Vagina (tissue), 2 donors: ENCODE results near the gene TMEM235. TPM values are rescaled to one million over a fixed set of nuclear protein-coding genes. Genes with fewer than 3 reads are reported as not detected.

Experiments used
- DNase-seq, 2 donors: peaks; one replicate each; pipeline ENCODE4 v3.0.0-alpha.2; 2017; ENCODE audit errors: extremely low spot score in 2 of 2
- H3K27ac ChIP-seq: fragments of 200-600 bp; sonication (generic); one replicate; pipeline ENCODE4 v1.5.1; 2019
- H3K27me3 ChIP-seq: fragments of 200-600 bp; sonication (generic); one replicate; pipeline ENCODE4 v1.5.1; 2019
- H3K36me3 ChIP-seq, 2 donors: fragments of 200-600 bp; sonication (generic); one replicate each; pipeline ENCODE4 v1.5.1; 2017 to 2019
- H3K4me1 ChIP-seq: fragments of 200-600 bp; sonication (generic); one replicate; pipeline ENCODE4 v1.5.1; 2019
- H3K4me3 ChIP-seq, 2 donors: fragments of 200-600 bp; sonication (generic); 1 replicate in 1 of 2; 2 replicates in 1 of 2; pipeline ENCODE4 v1.5.1; 2016 to 2019
- H3K9me3 ChIP-seq: fragments of 200-600 bp; sonication (generic); one replicate; pipeline ENCODE4 v1.5.1; 2019
- POLR2A ChIP-seq, 2 donors: fragments of 450-650 bp; IDR thresholded peaks; one replicate each; pipeline ENCODE4 v1.6.1; 2017; ENCODE audit warnings: antibody characterized with exemption in 2 of 2, mild to moderate bottlenecking in 2 of 2, moderate library complexity in 2 of 2
- POLR2AphosphoS5 ChIP-seq, 2 donors: sonication (generic); formaldehyde crosslinking; IDR thresholded peaks; one replicate each; pipeline ENCODE4 v1.9.0; 2017; ENCODE audit warnings: antibody characterized with exemption in 2 of 2, mild to moderate bottlenecking in 2 of 2, low read depth in 1 of 2; ENCODE audit not compliant: insufficient read depth in 1 of 2
- intact Hi-C: fragments of 100-400 bp; cut with DNase I; formaldehyde crosslinking; loops from one replicate; pipeline ENCODE4 v1.15.1; 2023
- total RNA-seq: library from RNA; depleted of rRNA; stranded (reverse); fragments of >200 nt; gene quantifications from one replicate; pipeline ENCODE4 v1.2.3, GENCODE V29; 2016
- TF ChIP-seq, protein P1 (sequence below), 3 experiments: fragments of 450-650 bp in 2 of 3; fragments of 200-600 bp in 1 of 3; sonication (generic) in 1 of 3; IDR thresholded peaks; one replicate each; pipeline ENCODE4 v1.5.1; 2017 to 2019; ENCODE audit warnings: antibody characterized with exemption in 3 of 3, mild to moderate bottlenecking in 2 of 3, moderate library complexity in 2 of 3

Gene TMEM235
- total RNA-seq, 1 donor from 2014 or later: not detected

DNA sequence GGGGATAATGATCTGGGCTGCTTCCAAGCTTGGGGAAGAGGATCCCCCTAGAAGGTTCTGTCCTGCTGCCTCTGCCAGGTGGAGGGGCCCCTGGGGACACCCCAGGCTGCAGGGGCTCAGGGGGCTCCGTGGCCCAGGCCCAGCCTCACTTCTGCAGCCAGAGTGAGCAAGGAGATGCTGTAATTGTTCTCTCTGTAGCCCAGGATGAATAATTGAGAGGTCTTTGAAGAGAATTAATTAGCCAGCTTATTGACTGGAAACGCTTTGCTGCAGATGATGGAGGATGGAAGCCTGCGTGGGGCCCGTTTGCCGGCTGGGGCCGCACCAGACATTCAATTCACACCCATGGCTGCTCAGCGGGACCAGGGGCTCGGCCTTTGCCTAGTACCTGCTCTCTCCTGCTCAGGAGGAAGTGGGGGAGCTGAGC lies 38.5 kb downstream of the TMEM235 start:
- H3K27ac ChIP-seq: no peak overlapping the region
- H3K4me1 ChIP-seq: peaks cover 5% of the 10 kb centered on the region
- H3K4me3 ChIP-seq: no peak overlapping the region
- TF ChIP-seq POLR2AphosphoS5 (IDR thresholded peaks at IDR 0.05; ENCODE audit: insufficient read depth in 1 of 2, low read depth in 1 of 2) (no peak), POLR2A (IDR thresholded peaks at IDR 0.05) (no peak)
- TF ChIP-seq, protein P1, sequence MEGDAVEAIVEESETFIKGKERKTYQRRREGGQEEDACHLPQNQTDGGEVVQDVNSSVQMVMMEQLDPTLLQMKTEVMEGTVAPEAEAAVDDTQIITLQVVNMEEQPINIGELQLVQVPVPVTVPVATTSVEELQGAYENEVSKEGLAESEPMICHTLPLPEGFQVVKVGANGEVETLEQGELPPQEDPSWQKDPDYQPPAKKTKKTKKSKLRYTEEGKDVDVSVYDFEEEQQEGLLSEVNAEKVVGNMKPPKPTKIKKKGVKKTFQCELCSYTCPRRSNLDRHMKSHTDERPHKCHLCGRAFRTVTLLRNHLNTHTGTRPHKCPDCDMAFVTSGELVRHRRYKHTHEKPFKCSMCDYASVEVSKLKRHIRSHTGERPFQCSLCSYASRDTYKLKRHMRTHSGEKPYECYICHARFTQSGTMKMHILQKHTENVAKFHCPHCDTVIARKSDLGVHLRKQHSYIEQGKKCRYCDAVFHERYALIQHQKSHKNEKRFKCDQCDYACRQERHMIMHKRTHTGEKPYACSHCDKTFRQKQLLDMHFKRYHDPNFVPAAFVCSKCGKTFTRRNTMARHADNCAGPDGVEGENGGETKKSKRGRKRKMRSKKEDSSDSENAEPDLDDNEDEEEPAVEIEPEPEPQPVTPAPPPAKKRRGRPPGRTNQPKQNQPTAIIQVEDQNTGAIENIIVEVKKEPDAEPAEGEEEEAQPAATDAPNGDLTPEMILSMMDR (IDR thresholded peaks at IDR 0.05): no peak
- DNase-seq: no peak
- no peaks in the 10 kb centered on the region for H3K9me3 ChIP-seq
- intact Hi-C loops: no loop called here
- no peaks in the 10 kb centered on the region for H3K36me3 ChIP-seq
- peaks cover 7% of the 10 kb centered on the region for H3K27me3 ChIP-seq

DNA sequence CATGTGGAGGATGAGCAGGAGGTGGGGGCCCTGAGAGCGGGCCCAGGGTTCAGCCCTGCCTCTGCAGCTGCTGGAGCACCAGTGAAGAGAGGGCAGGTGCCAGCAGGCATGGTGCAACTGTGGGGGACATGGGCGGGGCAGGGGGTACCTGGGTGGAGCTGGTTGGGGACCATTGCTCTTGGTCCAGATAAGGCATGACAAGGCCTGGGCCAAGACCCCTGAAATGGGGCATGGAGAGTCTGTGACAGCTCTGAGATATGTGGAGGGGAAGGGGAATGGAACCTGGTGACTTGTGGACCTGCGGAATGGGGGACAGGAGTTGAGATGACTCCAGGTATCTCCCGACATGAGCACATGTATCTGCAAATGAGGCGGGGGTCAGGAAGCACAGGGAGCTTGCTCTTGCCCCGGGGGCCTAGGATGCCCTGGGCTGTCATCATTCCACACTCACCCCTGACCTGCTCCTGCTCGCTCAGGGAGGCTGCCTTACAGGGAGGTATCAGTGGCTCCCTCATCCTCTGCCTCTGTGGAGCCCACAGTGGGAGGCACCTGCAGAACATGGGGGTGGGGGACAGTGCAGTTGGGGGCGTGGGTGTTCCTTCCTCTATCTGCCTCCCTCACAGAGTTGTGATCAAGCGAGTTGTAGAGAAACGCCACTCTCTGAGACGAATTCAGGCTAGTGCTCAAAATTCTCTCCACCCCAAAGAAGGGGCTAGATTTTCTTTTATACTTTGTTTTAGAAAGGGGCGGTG lies 40.2 kb downstream of the TMEM235 start:
- Histone ChIP-seq H3K4me1 (peaks cover 5% of the 10 kb centered on the region), H3K4me3 (no peak overlapping the region), H3K9me3 (no peaks in the 10 kb centered on the region), H3K27ac (no peak overlapping the region), H3K36me3 (no peaks in the 10 kb centered on the region), H3K27me3 (peaks cover 7% of the 10 kb centered on the region)
- no peak for DNase-seq
- TF ChIP-seq POLR2AphosphoS5 (IDR thresholded peaks at IDR 0.05; ENCODE audit: insufficient read depth in 1 of 2, low read depth in 1 of 2): no peak
- TF ChIP-seq POLR2A (IDR thresholded peaks at IDR 0.05): no peak
- TF ChIP-seq, protein P1 (IDR thresholded peaks at IDR 0.05): no peak
- intact Hi-C loops: no loop called here

DNA sequence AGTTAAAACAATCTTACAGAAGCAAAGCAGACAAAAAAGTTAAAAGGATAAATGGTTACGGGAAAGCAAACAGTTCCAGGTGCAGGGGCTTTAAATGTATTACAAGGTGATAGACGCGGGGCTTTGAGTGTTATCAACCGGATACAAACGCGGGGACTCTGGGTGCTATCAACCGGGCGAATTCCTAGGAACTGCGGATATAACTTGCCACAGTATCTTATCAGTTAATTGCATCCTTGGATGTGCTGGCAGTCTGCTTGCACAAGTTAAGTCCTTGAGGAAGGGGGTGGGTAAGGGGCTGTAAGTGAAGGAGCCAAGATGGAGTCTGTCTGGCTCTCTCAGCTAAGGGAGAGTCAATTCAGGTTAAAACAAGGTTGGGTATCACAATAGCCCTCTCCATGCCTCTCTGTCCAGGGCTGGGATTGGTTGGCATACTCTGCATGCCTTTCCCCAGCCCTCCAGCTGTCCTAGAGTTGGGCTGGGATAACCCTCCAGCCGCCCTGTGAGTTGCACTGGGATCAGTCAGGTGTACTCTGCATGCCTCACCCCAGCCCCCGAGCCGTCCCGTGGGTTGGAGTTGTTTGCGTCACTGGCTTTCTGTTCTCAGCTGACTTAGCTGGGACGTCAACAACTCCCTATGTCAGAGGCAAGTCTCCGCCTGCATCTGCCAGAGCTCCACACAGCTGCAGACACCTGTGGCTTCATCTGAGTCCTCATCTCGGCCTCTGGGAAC lies 40.9 kb downstream of the TMEM235 start:
- Histone ChIP-seq H3K36me3 (no peaks in the 10 kb centered on the region), H3K27me3 (peaks cover 7% of the 10 kb centered on the region), H3K4me1 (peaks cover 5% of the 10 kb centered on the region), H3K27ac (no peak overlapping the region), H3K4me3 (no peak overlapping the region), H3K9me3 (no peaks in the 10 kb centered on the region)
- TF ChIP-seq POLR2A (IDR thresholded peaks at IDR 0.05) (no peak), POLR2AphosphoS5 (IDR thresholded peaks at IDR 0.05; ENCODE audit: insufficient read depth in 1 of 2, low read depth in 1 of 2) (peak; percentile 38 to 40)
- TF ChIP-seq, protein P1 (IDR thresholded peaks at IDR 0.05): no peak
- intact Hi-C loops: no loop called here
- no peak for DNase-seq

DNA sequence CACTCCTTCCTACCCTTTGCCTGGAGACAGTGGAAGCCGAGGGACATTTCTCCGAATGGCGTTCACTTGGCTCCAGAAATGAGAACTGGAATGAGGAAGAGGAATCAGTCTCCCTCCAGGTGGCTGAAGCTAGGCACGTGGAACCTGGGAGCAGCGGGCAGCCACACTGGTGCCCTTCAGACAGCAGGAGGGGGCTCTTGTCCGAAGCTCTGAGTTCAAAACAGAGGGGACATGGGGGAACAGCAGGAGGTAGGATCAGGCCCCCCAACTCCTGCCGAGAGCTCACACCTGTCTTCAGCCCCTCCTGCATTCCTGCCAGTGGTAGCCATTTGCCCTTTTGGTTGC lies 41.5 kb downstream of the TMEM235 start:
- H3K27ac ChIP-seq: no peak overlapping the region
- TF ChIP-seq, protein P1 (IDR thresholded peaks at IDR 0.05): no peak
- TF ChIP-seq POLR2A (IDR thresholded peaks at IDR 0.05) (no peak), POLR2AphosphoS5 (IDR thresholded peaks at IDR 0.05; ENCODE audit: insufficient read depth in 1 of 2, low read depth in 1 of 2) (peak in 1 of 2 donors; percentile 12)
- no peak for DNase-seq
- H3K36me3 ChIP-seq: no peaks in the 10 kb centered on the region
- intact Hi-C loops: no loop called here
- H3K27me3 ChIP-seq: peaks cover 7% of the 10 kb centered on the region
- peaks cover 5% of the 10 kb centered on the region for H3K4me1 ChIP-seq
- no peak overlapping the region for H3K4me3 ChIP-seq
- no peaks in the 10 kb centered on the region for H3K9me3 ChIP-seq

DNA sequence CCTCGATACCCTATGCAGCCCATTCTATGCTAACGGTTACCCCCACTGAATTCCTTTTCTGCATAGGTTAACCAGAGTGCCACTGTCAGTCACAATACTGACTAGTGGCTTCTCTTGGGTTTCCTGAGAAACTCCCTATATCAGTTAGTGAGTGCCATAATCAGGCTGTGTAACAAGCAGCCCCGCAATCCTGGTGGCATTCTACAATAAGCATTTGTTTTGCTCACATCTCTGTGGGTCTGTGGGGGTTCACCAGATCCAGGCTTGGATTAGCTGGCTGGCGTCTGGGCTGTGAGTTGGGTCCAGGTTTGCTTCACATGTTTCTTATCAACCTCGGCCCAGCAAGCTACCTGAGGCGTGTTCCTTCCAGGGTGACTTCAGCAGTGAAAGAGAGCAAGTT lies 42.4 kb downstream of the TMEM235 start:
- intact Hi-C loops: no loop called here
- TF ChIP-seq POLR2A (IDR thresholded peaks at IDR 0.05): no peak
- no peak for TF ChIP-seq POLR2AphosphoS5 (IDR thresholded peaks at IDR 0.05; ENCODE audit: insufficient read depth in 1 of 2, low read depth in 1 of 2)
- TF ChIP-seq, protein P1 (IDR thresholded peaks at IDR 0.05): no peak
- Histone ChIP-seq H3K4me1 (peaks cover 5% of the 10 kb centered on the region), H3K27me3 (peaks cover 7% of the 10 kb centered on the region), H3K36me3 (no peaks in the 10 kb centered on the region), H3K9me3 (no peaks in the 10 kb centered on the region), H3K27ac (no peak overlapping the region), H3K4me3 (no peak overlapping the region)
- no peak for DNase-seq
